Measurements from ENCODE around the gene USP36. TPM values are rescaled to one million over a fixed set of nuclear protein-coding genes. Genes with fewer than 3 reads are reported as not detected.

Gene USP36
- total RNA-seq, 1 experiment from 2014 or later, result 29.6 TPM

DNA sequence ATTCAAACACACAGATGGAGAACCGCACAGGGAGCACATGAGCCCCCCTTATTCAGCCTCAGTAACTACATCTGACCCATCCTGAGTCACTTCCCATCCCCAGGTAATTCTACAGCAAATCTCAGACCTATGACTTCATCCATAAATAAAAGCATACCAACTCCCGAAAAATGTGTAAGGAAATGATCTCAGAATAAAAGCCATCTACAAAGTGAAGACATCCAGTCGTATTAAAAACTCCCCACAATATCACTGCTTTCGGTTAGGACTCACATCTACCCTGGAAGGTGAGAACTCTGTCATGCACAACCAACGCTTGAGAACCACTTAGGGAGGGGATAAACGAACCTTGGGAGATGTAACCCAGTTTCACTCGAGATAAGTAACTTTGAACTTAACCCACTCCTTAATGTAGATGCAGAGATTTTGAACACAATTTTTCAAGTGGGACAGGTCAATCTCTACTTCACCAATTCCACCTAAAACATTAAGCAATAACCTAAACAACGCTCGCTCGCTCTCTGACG, 1.3 kb downstream of the USP36 start:
- no peak overlapping the region for H2AFZ ChIP-seq (ENCODE audit: low read length)

DNA sequence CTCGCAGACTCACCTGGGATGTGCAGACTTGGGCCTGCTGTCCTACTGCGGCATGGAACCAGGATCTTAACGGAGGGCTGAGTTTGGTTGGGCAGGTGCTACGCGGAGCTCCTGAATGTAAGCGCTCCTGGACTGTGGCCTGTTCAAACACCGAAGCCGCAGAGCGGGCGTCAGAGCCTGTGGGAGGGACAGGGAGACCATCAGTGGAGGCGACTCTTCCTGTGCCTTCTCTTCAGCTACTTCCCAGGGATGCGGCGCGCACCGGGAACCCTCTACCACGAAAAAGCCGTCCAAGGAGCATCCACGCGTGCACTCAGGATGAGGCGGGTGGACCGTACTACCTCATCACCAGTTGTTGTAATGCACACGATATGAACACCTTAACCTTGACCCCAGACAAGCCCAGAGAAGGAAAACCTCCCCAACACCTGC, 2.0 kb downstream of the USP36 start:
- Histone ChIP-seq H4K20me1 (ENCODE audit: insufficient read depth, low read depth, low read length) (peaks cover 24% of the 10 kb centered on the region; the same call in 1 of the 2 replicates), H3K4me3 (ENCODE audit: low read length) (peak overlapping the region; percentile 97), H3K27ac (ENCODE audit: low read length) (no peak overlapping the region), H3K4me2 (ENCODE audit: low read depth, low read length, poor library complexity, severe bottlenecking) (peak overlapping the region; percentile 88), H3K9ac (ENCODE audit: low read length) (peak overlapping the region; percentile 95), H3K79me2 (ENCODE audit: low read length) (peaks cover 61% of the 10 kb centered on the region), H3K4me1 (ENCODE audit: low read length) (peaks cover 31% of the 10 kb centered on the region), H3K9me3 (ENCODE audit: low read length) (no peaks in the 10 kb centered on the region), H3K36me3 (ENCODE audit: insufficient read depth, low read length) (peaks cover 28% of the 10 kb centered on the region), H3K27me3 (ENCODE audit: low read length) (no peaks in the 10 kb centered on the region), H3K9me2 (replicated peaks; ENCODE audit: insufficient read depth, low read length) (no peaks in the 10 kb centered on the region), H2AFZ (ENCODE audit: low read length) (no peak overlapping the region)
- no peak for DNase-seq

More for the DNA sequence above, 1.3 kb downstream of the USP36 start:
- Histone ChIP-seq H3K4me1 (ENCODE audit: low read length) (peaks cover 31% of the 10 kb centered on the region), H3K9ac (ENCODE audit: low read length) (peak overlapping the region; percentile 95), H3K79me2 (ENCODE audit: low read length) (peaks cover 56% of the 10 kb centered on the region), H3K4me3 (ENCODE audit: low read length) (peak overlapping the region; percentile 97), H3K9me2 (replicated peaks; ENCODE audit: insufficient read depth, low read length) (no peaks in the 10 kb centered on the region), H3K4me2 (ENCODE audit: low read depth, low read length, poor library complexity, severe bottlenecking) (peak overlapping the region; percentile 88), H3K9me3 (ENCODE audit: low read length) (no peaks in the 10 kb centered on the region), H4K20me1 (ENCODE audit: insufficient read depth, low read depth, low read length) (peaks cover 22% of the 10 kb centered on the region; the same call in 1 of the 2 replicates), H3K36me3 (ENCODE audit: insufficient read depth, low read length) (peaks cover 27% of the 10 kb centered on the region), H3K27me3 (ENCODE audit: low read length) (no peaks in the 10 kb centered on the region), H3K27ac (ENCODE audit: low read length) (0 out of 2 replicates have a peak overlapping the region, but pooled peaks have one; percentile 51)
- peak; percentile 70 for DNase-seq

DNA sequence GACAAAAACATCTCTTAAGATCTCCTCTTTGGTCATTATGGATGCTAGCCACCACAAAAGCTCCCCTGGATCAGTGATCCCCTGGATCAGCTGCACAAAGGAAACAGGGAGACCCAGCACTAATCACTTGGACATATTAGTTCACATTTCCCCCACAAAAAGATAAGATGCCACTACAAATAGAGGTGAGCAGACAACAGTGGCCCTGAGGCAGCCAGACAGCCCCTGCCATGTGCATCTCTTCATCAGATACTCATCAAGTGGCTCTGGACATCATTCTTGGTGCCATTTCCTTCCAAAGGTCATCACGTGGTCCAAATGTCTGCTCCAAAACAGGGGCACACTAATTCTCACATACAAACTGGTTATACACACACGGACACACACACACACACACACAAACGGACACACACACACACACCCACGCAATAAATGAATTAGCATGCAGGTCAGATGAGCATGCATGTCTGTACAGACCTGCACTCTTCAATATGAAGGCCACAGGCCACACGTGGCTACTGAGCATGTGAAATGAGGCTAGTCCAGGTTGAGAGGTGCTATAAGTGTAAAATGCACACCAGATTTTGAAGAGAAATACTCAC, 4.1 kb downstream of the USP36 start:
- H3K4me3 ChIP-seq (ENCODE audit: low read length), result no peak overlapping the region
- H3K79me2 ChIP-seq (ENCODE audit: low read length), result peaks cover 80% of the 10 kb centered on the region

DNA sequence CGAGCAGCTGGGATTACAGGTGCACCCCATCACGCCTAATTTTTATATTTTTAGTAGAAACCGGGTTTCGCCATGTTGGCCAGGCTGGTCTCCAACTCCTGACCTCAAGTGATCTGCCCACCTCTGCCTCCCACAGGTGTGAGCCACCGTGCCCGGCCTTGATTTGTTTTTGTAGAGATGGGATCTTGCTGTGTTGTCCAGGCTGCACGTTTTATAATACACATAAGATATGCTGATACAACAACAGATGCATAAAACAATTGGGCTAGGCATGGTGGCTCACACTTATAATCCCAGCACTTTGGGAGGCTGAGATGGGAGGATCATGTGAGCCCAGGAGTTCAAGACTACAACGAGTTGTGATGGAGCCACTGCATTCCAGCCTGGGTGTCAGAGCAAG, 6.0 kb downstream of the USP36 start:
- Histone ChIP-seq H3K9me3 (ENCODE audit: low read length) (no peaks in the 10 kb centered on the region), H3K9me2 (replicated peaks; ENCODE audit: insufficient read depth, low read length) (no peaks in the 10 kb centered on the region), H3K9ac (ENCODE audit: low read length) (no peak overlapping the region), H3K4me2 (ENCODE audit: low read depth, low read length, poor library complexity, severe bottlenecking) (no peak overlapping the region), H2AFZ (ENCODE audit: low read length) (no peak overlapping the region), H3K27me3 (ENCODE audit: low read length) (no peaks in the 10 kb centered on the region), H3K4me1 (ENCODE audit: low read length) (peaks cover 13% of the 10 kb centered on the region), H4K20me1 (ENCODE audit: insufficient read depth, low read depth, low read length) (peaks cover 35% of the 10 kb centered on the region; the same call in 1 of the 2 replicates), H3K36me3 (ENCODE audit: insufficient read depth, low read length) (peaks cover 53% of the 10 kb centered on the region), H3K79me2 (ENCODE audit: low read length) (peaks cover 85% of the 10 kb centered on the region), H3K27ac (ENCODE audit: low read length) (no peak overlapping the region), H3K4me3 (ENCODE audit: low read length) (no peak overlapping the region)
- no peak for DNase-seq

More for the DNA sequence above, 4.1 kb downstream of the USP36 start:
- H3K4me2 ChIP-seq (ENCODE audit: low read depth, low read length, poor library complexity, severe bottlenecking), result no peak overlapping the region
- DNase-seq, result no peak
- H3K9ac ChIP-seq (ENCODE audit: low read length), result no peak overlapping the region
- H4K20me1 ChIP-seq (ENCODE audit: insufficient read depth, low read depth, low read length), result peaks cover 35% of the 10 kb centered on the region; the same call in 1 of the 2 replicates
- peaks cover 44% of the 10 kb centered on the region for H3K36me3 ChIP-seq (ENCODE audit: insufficient read depth, low read length)
- no peak overlapping the region for H3K27ac ChIP-seq (ENCODE audit: low read length)
- H3K9me2 ChIP-seq (replicated peaks; ENCODE audit: insufficient read depth, low read length), result no peaks in the 10 kb centered on the region
- no peaks in the 10 kb centered on the region for H3K9me3 ChIP-seq (ENCODE audit: low read length)
- H3K27me3 ChIP-seq (ENCODE audit: low read length), result no peaks in the 10 kb centered on the region
- H3K4me1 ChIP-seq (ENCODE audit: low read length), result peaks cover 15% of the 10 kb centered on the region
- H2AFZ ChIP-seq (ENCODE audit: low read length), result no peak overlapping the region

DNA sequence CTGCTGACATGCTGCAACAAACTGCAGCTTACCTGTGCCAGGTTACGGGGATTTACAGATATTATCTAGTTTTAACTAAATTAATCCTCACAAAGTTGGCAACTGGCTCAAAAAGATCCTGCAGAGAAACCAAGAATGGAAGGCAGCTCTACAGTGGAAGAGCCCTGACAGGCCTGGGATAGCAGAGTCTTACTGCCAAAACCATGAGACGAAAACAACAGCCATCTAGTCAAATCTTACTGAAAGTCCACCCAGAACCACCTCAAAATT, 8.1 kb downstream of the USP36 start:
- DNase-seq, result no peak
- no peaks in the 10 kb centered on the region for H3K4me1 ChIP-seq (ENCODE audit: low read length)

DNA sequence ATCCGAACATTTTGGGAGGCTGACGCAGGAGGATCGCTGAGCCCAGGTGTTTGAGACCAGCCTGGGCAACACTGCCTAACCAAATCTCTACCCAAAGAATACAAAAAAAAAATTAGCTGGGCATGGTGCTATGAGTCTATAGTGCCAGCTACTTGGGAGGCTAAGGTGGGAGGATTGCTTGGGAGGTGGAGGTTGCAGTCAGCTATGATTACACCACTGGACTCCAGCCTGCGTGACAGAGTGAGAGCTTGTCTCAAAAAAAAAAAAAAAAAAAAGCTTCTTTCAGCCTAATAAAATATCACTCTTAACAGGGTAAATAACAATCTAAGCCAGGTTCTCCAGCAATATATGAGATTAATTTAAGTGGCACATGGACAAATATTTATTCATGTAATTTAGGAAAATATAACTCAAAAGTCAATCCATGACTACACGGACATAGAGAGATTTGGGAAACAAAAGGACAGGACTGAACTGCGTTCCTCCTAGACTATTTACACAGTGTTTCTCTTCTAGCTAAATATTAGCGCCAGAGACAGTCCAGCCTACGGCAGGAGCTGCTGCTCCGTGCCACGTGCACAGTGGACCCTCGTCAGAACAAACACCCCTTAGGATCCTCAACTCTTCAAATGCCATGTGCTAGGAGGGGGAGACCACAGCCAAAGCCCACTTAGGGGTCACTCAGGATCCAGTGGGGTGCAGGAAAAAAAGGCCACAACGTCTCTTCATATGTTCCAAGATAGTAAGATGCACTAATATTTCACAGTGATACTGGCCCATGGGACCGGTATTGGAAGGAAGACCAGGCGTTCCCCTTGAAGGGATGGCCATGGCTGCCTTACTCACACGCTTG, 8.7 kb downstream of the USP36 start:
- Histone ChIP-seq H3K9me3 (ENCODE audit: low read length) (no peaks in the 10 kb centered on the region), H2AFZ (ENCODE audit: low read length) (no peak overlapping the region), H3K4me3 (ENCODE audit: low read length) (no peak overlapping the region), H3K9me2 (replicated peaks; ENCODE audit: insufficient read depth, low read length) (no peaks in the 10 kb centered on the region), H4K20me1 (ENCODE audit: insufficient read depth, low read depth, low read length) (peaks cover 16% of the 10 kb centered on the region; the same call in 1 of the 2 replicates), H3K27me3 (ENCODE audit: low read length) (no peaks in the 10 kb centered on the region), H3K79me2 (ENCODE audit: low read length) (peaks cover 73% of the 10 kb centered on the region), H3K4me2 (ENCODE audit: low read depth, low read length, poor library complexity, severe bottlenecking) (no peak overlapping the region), H3K27ac (ENCODE audit: low read length) (no peak overlapping the region), H3K36me3 (ENCODE audit: insufficient read depth, low read length) (peaks cover 62% of the 10 kb centered on the region), H3K4me1 (ENCODE audit: low read length) (no peaks in the 10 kb centered on the region), H3K9ac (ENCODE audit: low read length) (no peak overlapping the region)
- DNase-seq, result no peak

More for the DNA sequence above, 8.1 kb downstream of the USP36 start:
- Histone ChIP-seq H3K27ac (ENCODE audit: low read length) (no peak overlapping the region), H4K20me1 (ENCODE audit: insufficient read depth, low read depth, low read length) (peaks cover 17% of the 10 kb centered on the region; the same call in 1 of the 2 replicates), H2AFZ (ENCODE audit: low read length) (no peak overlapping the region), H3K4me2 (ENCODE audit: low read depth, low read length, poor library complexity, severe bottlenecking) (no peak overlapping the region), H3K4me3 (ENCODE audit: low read length) (no peak overlapping the region), H3K36me3 (ENCODE audit: insufficient read depth, low read length) (peaks cover 65% of the 10 kb centered on the region), H3K27me3 (ENCODE audit: low read length) (no peaks in the 10 kb centered on the region), H3K79me2 (ENCODE audit: low read length) (peaks cover 78% of the 10 kb centered on the region), H3K9ac (ENCODE audit: low read length) (no peak overlapping the region), H3K9me3 (ENCODE audit: low read length) (no peaks in the 10 kb centered on the region), H3K9me2 (replicated peaks; ENCODE audit: insufficient read depth, low read length) (no peaks in the 10 kb centered on the region)

DNA sequence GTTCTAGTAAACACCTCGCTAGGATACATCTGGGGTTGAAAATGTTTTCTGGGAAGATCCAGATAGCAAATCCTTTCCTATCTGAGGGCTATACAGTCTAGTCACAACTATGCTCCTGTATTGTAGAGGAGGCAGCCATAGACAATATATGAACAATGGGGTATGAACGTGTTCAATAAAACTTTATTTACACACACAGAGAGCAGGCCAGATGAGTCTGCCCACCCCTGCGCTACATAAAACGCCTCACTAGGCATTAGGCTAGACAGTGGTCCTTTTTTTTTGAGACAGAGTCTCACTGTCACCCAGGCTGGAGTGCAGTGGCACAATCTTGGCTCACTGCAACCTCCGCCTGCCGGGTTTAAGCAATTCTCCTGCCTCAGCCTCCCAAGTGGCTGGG, 11.1 kb downstream of the USP36 start:
- H3K27ac ChIP-seq (ENCODE audit: low read length), result no peak overlapping the region
- H3K4me2 ChIP-seq (ENCODE audit: low read depth, low read length, poor library complexity, severe bottlenecking), result no peak overlapping the region
- no peaks in the 10 kb centered on the region for H3K9me2 ChIP-seq (replicated peaks; ENCODE audit: insufficient read depth, low read length)
- H3K9me3 ChIP-seq (ENCODE audit: low read length), result no peaks in the 10 kb centered on the region
- no peak overlapping the region for H3K4me3 ChIP-seq (ENCODE audit: low read length)
- no peaks in the 10 kb centered on the region for H3K4me1 ChIP-seq (ENCODE audit: low read length)
- H4K20me1 ChIP-seq (ENCODE audit: insufficient read depth, low read depth, low read length), result peaks cover 21% of the 10 kb centered on the region; the same call in 1 of the 2 replicates
- H3K36me3 ChIP-seq (ENCODE audit: insufficient read depth, low read length), result peaks cover 66% of the 10 kb centered on the region
- no peak overlapping the region for H3K9ac ChIP-seq (ENCODE audit: low read length)
- H2AFZ ChIP-seq (ENCODE audit: low read length), result no peak overlapping the region
- H3K79me2 ChIP-seq (ENCODE audit: low read length), result peaks cover 53% of the 10 kb centered on the region
- H3K27me3 ChIP-seq (ENCODE audit: low read length), result no peaks in the 10 kb centered on the region
- no peak for DNase-seq

DNA sequence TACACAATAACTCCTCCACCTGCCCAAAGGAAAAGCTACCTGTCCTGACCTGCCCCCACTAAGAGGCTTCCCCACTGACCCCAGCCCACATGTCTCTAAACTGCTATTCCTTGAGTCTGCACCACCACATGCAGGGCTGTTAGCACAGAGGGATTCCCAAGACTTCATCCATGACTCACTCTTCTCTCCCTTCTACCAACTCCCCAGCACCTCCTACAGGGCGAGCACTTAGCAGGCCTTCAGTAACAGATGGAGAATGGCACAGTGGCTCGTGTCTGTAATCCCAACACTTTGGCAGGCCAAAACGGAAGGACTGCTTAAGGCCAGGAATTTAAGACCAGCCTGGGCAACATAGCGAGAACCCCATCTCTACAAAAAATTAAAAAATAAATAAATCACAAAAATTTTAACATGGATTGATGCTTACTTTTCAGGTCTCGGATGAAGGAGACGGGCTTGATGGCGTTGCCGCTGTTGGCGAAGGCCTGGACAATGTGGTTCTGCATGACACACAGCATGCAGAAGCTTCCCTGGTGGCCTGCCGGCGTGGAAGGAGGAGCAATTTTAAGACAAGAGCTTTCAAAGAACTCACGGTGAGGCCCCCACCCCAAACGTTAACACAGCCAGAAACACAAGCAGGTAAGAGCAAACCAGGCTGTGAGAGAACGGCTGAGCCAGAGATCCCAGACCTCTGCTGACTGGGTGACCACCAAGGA, 12.0 kb downstream of the USP36 start:
- Histone ChIP-seq H3K36me3 (ENCODE audit: insufficient read depth, low read length) (peaks cover 74% of the 10 kb centered on the region), H3K4me2 (ENCODE audit: low read depth, low read length, poor library complexity, severe bottlenecking) (no peak overlapping the region), H3K9ac (ENCODE audit: low read length) (no peak overlapping the region), H3K27me3 (ENCODE audit: low read length) (no peaks in the 10 kb centered on the region), H3K9me2 (replicated peaks; ENCODE audit: insufficient read depth, low read length) (no peaks in the 10 kb centered on the region), H3K4me1 (ENCODE audit: low read length) (no peaks in the 10 kb centered on the region), H3K27ac (ENCODE audit: low read length) (no peak overlapping the region), H3K79me2 (ENCODE audit: low read length) (peaks cover 56% of the 10 kb centered on the region), H3K4me3 (ENCODE audit: low read length) (no peak overlapping the region), H4K20me1 (ENCODE audit: insufficient read depth, low read depth, low read length) (peaks cover 27% of the 10 kb centered on the region), H2AFZ (ENCODE audit: low read length) (no peak overlapping the region), H3K9me3 (ENCODE audit: low read length) (no peaks in the 10 kb centered on the region)
- no peak for DNase-seq
